WTC11 (cell line): Measurements from ENCODE around the gene USP20. TPM values are rescaled to one million over a fixed set of nuclear protein-coding genes. Genes with fewer than 3 reads are reported as not detected.

ENCODE experiments used
- ATAC-seq: fragments of 200-7000 bp; cut with Tn5 transposase; 2 replicates; pipeline ENCODE4 v1.10.0; 2021; ENCODE audit warnings: mild to moderate bottlenecking, moderate library complexity
- CTCF ChIA-PET: fragments of 300-600 bp; sonication (Branson Sonifier 250); formaldehyde crosslinking; loops from one replicate; lab custom pipeline; 2021; ENCODE audit warnings: antibody characterized with exemption; lab: Charles Lee
- POLR2A ChIA-PET: fragments of 350-600 bp; sonication (Branson Sonifier 250); formaldehyde crosslinking; loops from one replicate; lab custom pipeline; 2021; ENCODE audit warnings: antibody characterized with exemption; lab: Charles Lee
- DNase-seq: peaks from one replicate; pipeline ENCODE4 v3.0.0; 2021; ENCODE audit warnings: low spot score
- H3K27ac Mint-ChIP-seq: 2 replicates; pipeline ENCODE4 v1.8.0; 2021; ENCODE audit warnings: mixed read lengths
- H3K27me3 Mint-ChIP-seq: 2 replicates; pipeline ENCODE4 v1.8.0; 2021; ENCODE audit warnings: low read depth, mild to moderate bottlenecking, moderate library complexity, mixed read lengths
- H3K36me3 Mint-ChIP-seq: 2 replicates; pipeline ENCODE4 v1.8.0; 2021; ENCODE audit warnings: mixed read lengths
- H3K4me1 Mint-ChIP-seq: 2 replicates; pipeline ENCODE4 v1.8.0; 2022; ENCODE audit warnings: mixed read lengths
- H3K4me3 Mint-ChIP-seq: 2 replicates; pipeline ENCODE4 v1.8.0; 2021; ENCODE audit warnings: mild to moderate bottlenecking, moderate library complexity, mixed read lengths
- H3K9me3 Mint-ChIP-seq: 2 replicates; pipeline ENCODE4 v1.8.0; 2021; ENCODE audit warnings: mixed read lengths
- CREB1 ChIP-seq: sonication (generic); formaldehyde crosslinking; IDR thresholded peaks from 2 replicates; pipeline ENCODE4 v1.8.0; 2023; ENCODE audit warnings: mild to moderate bottlenecking, missing genetic modification reagents
- ETV6 ChIP-seq: sonication (generic); formaldehyde crosslinking; IDR thresholded peaks from 2 replicates; pipeline ENCODE4 v1.8.1; 2022; ENCODE audit warnings: mild to moderate bottlenecking, missing genetic modification reagents
- FOXJ3 ChIP-seq: sonication (generic); formaldehyde crosslinking; IDR thresholded peaks from 2 replicates; pipeline ENCODE4 v1.9.0; 2021; ENCODE audit warnings: missing genetic modification reagents, mild to moderate bottlenecking, borderline replicate concordance
- HMGXB4 ChIP-seq: sonication (generic); formaldehyde crosslinking; IDR thresholded peaks from 2 replicates; pipeline ENCODE4 v1.8.1; 2023; ENCODE audit warnings: mild to moderate bottlenecking, moderate library complexity, missing genetic modification reagents
- IRF2 ChIP-seq: sonication (generic); formaldehyde crosslinking; IDR thresholded peaks from 2 replicates; pipeline ENCODE4 v1.8.0; 2022; ENCODE audit warnings: low read depth, missing genetic modification reagents, borderline replicate concordance
- KAT7 ChIP-seq: sonication (generic); formaldehyde crosslinking; IDR thresholded peaks from 2 replicates; pipeline ENCODE4 v1.8.1; 2023; ENCODE audit warnings: missing genetic modification reagents, mild to moderate bottlenecking, borderline replicate concordance
- MXD4 ChIP-seq: fragments of 250-450 bp; sonication (Bioruptor Pico); IDR thresholded peaks from 2 replicates; pipeline ENCODE4 v1.8.0; 2021; ENCODE audit warnings: mild to moderate bottlenecking, moderate library complexity, borderline replicate concordance
- NFATC4 ChIP-seq: fragments of 250-450 bp; sonication (Bioruptor Pico); IDR thresholded peaks from 2 replicates; pipeline ENCODE4 v1.9.0; 2021; ENCODE audit warnings: mild to moderate bottlenecking
- NFE2L1 ChIP-seq: sonication (generic); formaldehyde crosslinking; IDR thresholded peaks from 2 replicates; pipeline ENCODE4 v1.8.1; 2023; ENCODE audit warnings: missing genetic modification reagents
- NR1H2 ChIP-seq: sonication (generic); formaldehyde crosslinking; IDR thresholded peaks from 2 replicates; pipeline ENCODE4 v1.9.0; 2021; ENCODE audit warnings: mild to moderate bottlenecking, moderate library complexity, missing genetic modification reagents
- TCF7 ChIP-seq: sonication (generic); formaldehyde crosslinking; IDR thresholded peaks from 2 replicates; pipeline ENCODE4 v1.8.0; 2022; ENCODE audit warnings: mild to moderate bottlenecking, low read depth, missing genetic modification reagents, moderate library complexity
- TEAD1 ChIP-seq: sonication (generic); formaldehyde crosslinking; IDR thresholded peaks from 2 replicates; pipeline ENCODE4 v1.8.0; 2022; ENCODE audit warnings: mild to moderate bottlenecking, missing genetic modification reagents
- TP53 ChIP-seq: sonication (generic); formaldehyde crosslinking; IDR thresholded peaks from 2 replicates; pipeline ENCODE4 v1.8.1; 2023; ENCODE audit warnings: mild to moderate bottlenecking, missing genetic modification reagents
- USF1 ChIP-seq: sonication (generic); formaldehyde crosslinking; IDR thresholded peaks from 2 replicates; pipeline ENCODE4 v1.8.0; 2022; ENCODE audit warnings: mild to moderate bottlenecking, missing genetic modification reagents
- ZBTB21 ChIP-seq: sonication (generic); formaldehyde crosslinking; IDR thresholded peaks from 2 replicates; pipeline ENCODE4 v1.8.1; 2023; ENCODE audit warnings: mild to moderate bottlenecking, missing genetic modification reagents, borderline replicate concordance
- ZNF138 ChIP-seq: sonication (generic); formaldehyde crosslinking; conservative IDR thresholded peaks from 2 replicates; pipeline ENCODE4 v1.8.1; 2022; ENCODE audit warnings: mild to moderate bottlenecking, moderate library complexity, missing genetic modification reagents
- ZNF425 ChIP-seq: fragments of 250-450 bp; sonication (Bioruptor Pico); conservative IDR thresholded peaks from 2 replicates; pipeline ENCODE4 v1.9.0; 2021; ENCODE audit warnings: mild to moderate bottlenecking
- total RNA-seq: library from RNA; stranded (reverse); gene quantifications from 3 replicates; pipeline ENCODE4 v1.2.3, GENCODE V29; 2021
- TF ChIP-seq, protein P1 (sequence below): fragments of 200-600 bp; IDR thresholded peaks from 2 replicates; pipeline ENCODE4 v1.8.0; 2022; ENCODE audit warnings: antibody characterized with exemption
- TF ChIP-seq, protein P2 (sequence below): sonication (generic); formaldehyde crosslinking; IDR thresholded peaks from 2 replicates; pipeline ENCODE4 v1.8.1; 2022; ENCODE audit warnings: missing genetic modification reagents, borderline replicate concordance

The USP20 gene
- total RNA-seq, 1 experiment from 2014 or later = 29.3 TPM

- H3K27ac Mint-ChIP-seq = no peak overlapping the region; the same call in 1 of the 2 replicates
- no peak for DNase-seq
- no peaks in the 10 kb centered on the region for H3K27me3 Mint-ChIP-seq
- H3K4me3 Mint-ChIP-seq = no peak overlapping the region
- ChIA-PET POLR2A (no interaction called here), CTCF (interaction anchor here (1.0 kb wide), 1 partner anchor 17 kb away, joined by 3 read pairs; no protein-coding TSS in a partner anchor)
- H3K9me3 Mint-ChIP-seq = no peaks in the 10 kb centered on the region
- no peak for TF ChIP-seq IRF2 (CRISPR knock-in tag)
- peaks cover 30% of the 10 kb centered on the region for H3K36me3 Mint-ChIP-seq
- no peak for ATAC-seq
- H3K4me1 Mint-ChIP-seq = no peaks in the 10 kb centered on the region
These were observed 23.1 kb downstream of the USP20 start for GRCh38 chr9:129858167-129858962.

DNA sequence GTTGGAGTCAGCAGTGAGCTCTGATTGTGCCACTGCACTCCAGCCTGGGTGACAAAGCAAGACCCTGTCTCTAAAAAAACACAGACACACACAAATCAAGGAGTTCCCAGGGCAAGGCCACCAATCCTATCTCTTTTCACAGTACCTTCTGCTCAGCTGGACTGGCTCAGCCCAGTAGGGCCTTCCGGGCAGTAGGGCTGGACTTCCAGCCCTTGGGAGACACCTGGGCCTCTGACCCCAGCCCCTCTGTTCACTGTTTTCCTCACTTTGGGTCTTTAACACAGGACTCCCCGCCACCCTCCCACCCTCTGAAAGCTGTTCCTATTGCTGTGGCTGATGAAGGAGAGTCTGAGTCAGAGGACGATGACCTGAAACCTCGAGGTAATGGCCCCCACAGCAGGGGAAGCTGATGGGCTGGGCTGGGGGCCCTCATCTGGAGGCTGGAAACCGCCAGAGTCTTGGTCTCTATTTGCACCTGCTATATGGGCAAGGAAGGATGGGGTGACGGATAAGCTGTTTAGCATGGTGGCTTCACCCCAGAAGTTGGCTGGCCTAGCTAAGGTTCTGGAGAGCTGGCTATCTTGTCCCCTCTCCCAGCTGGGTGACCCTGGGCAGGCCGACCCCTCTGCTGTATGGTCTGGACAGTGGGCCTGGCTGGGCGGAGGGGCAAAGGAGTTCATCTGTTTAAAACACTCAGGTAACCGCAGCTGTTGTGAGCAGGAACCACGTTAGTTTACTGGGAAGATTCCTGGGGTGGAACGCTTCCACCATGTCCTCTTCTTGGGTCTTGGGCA lies 25.6 kb downstream of the USP20 start:
- Mint-ChIP-seq H3K4me1 (no peaks in the 10 kb centered on the region), H3K27ac (no peak overlapping the region), H3K27me3 (no peaks in the 10 kb centered on the region), H3K4me3 (no peak overlapping the region), H3K9me3 (no peaks in the 10 kb centered on the region), H3K36me3 (peaks cover 28% of the 10 kb centered on the region)
- ChIA-PET CTCF (interaction anchor here (1.6 kb wide), 1 partner anchor 13 kb away, joined by 9 read pairs; no protein-coding TSS in a partner anchor), POLR2A (no interaction called here)
- TF ChIP-seq NR1H2 = no peak
- no peak for TF ChIP-seq ZNF425 (CRISPR knock-in tag)
- TF ChIP-seq NFATC4 (CRISPR knock-in tag) = no peak
- TF ChIP-seq ZNF138 (CRISPR knock-in tag) = no peak
- TF ChIP-seq ETV6 (CRISPR knock-in tag) = no peak
- ATAC-seq (no peak), DNase-seq (no peak)

GRCh38 chr9:129861447-129861827 lies 26.2 kb downstream of the USP20 start:
- ATAC-seq = no peak

More at GRCh38 chr9:129861447-129861827, 26.2 kb downstream of the USP20 start:
- Mint-ChIP-seq H3K4me1 (no peaks in the 10 kb centered on the region), H3K9me3 (no peaks in the 10 kb centered on the region), H3K27me3 (no peaks in the 10 kb centered on the region), H3K36me3 (peaks cover 28% of the 10 kb centered on the region), H3K27ac (no peak overlapping the region), H3K4me3 (no peak overlapping the region)
- CTCF ChIA-PET = interaction anchor here (1.6 kb wide), 1 partner anchor 12 kb away, joined by 9 read pairs; no protein-coding TSS in a partner anchor
- DNase-seq = no peak
- TF ChIP-seq MXD4 (CRISPR knock-in tag) (no peak), ZBTB21 (no peak), CREB1 (CRISPR knock-in tag) (no peak), HMGXB4 (CRISPR knock-in tag) (no peak), KAT7 (no peak), USF1 (CRISPR knock-in tag) (no peak), TEAD1 (CRISPR knock-in tag) (no peak), ETV6 (CRISPR knock-in tag) (no peak), FOXJ3 (CRISPR knock-in tag) (no peak), NFATC4 (CRISPR knock-in tag) (no peak), TCF7 (CRISPR knock-in tag) (no peak), NFE2L1 (CRISPR knock-in tag) (no peak), TP53 (no peak)
- TF ChIP-seq, protein P1, sequence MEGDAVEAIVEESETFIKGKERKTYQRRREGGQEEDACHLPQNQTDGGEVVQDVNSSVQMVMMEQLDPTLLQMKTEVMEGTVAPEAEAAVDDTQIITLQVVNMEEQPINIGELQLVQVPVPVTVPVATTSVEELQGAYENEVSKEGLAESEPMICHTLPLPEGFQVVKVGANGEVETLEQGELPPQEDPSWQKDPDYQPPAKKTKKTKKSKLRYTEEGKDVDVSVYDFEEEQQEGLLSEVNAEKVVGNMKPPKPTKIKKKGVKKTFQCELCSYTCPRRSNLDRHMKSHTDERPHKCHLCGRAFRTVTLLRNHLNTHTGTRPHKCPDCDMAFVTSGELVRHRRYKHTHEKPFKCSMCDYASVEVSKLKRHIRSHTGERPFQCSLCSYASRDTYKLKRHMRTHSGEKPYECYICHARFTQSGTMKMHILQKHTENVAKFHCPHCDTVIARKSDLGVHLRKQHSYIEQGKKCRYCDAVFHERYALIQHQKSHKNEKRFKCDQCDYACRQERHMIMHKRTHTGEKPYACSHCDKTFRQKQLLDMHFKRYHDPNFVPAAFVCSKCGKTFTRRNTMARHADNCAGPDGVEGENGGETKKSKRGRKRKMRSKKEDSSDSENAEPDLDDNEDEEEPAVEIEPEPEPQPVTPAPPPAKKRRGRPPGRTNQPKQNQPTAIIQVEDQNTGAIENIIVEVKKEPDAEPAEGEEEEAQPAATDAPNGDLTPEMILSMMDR = no peak
- TF ChIP-seq, protein P2, sequence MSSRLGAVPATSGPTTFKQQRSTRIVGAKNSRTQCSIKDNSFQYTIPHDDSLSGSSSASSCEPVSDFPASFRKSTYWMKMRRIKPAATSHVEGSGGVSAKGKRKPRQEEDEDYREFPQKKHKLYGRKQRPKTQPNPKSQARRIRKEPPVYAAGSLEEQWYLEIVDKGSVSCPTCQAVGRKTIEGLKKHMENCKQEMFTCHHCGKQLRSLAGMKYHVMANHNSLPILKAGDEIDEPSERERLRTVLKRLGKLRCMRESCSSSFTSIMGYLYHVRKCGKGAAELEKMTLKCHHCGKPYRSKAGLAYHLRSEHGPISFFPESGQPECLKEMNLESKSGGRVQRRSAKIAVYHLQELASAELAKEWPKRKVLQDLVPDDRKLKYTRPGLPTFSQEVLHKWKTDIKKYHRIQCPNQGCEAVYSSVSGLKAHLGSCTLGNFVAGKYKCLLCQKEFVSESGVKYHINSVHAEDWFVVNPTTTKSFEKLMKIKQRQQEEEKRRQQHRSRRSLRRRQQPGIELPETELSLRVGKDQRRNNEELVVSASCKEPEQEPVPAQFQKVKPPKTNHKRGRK = no peak
- TF ChIP-seq, all 79 proteins: peak for 0
- POLR2A ChIA-PET = no interaction called here
